ENCODE results near the gene KCNJ9.
"Not testable (repeated sequence)": the region's sequence is repeated elsewhere in the genome, so short reads cannot be mapped to it uniquely, and the experiment has no call there.

The KCNJ9 gene

DNA sequence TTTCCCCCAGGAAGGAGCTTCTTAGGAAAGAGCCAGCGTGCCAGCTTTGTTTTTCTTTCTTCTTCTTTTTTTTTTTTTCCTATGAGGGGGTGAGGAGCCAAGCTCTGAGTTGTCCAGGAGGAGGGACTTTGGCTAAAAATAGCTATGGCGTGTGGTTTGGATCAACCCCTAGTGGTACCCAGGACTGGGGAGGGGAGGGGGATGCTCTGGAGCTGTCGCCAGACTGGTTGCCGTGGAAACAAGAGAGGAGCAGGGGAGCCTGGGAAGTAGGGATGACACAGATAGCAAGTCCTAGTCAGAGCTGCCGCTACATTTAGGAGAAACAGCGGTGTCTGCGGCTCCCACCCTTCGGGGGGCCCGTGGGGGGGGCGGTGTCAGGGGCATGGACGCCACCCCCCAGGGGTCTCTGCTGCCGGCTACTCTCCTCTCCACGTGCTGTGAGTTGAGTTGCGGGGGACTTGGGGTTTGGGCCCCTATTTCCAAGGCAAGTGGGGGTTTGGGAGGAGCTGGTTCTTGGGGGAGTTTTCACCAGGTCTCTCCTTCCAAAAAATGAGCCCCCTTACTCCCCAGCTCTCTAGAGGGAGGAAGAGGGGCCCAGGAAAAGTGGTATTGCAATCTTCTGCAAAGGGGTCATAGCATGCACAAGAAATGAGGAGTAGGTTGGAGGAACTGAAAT, at the start of gene KCNJ9:
TSS of gene KCNJ9 (plus strand) at position 278 of the 676 bp plus-strand sequence. CDS start 2,493 bp downstream, outside the sequence.
- no peak for DNase-seq

DNA sequence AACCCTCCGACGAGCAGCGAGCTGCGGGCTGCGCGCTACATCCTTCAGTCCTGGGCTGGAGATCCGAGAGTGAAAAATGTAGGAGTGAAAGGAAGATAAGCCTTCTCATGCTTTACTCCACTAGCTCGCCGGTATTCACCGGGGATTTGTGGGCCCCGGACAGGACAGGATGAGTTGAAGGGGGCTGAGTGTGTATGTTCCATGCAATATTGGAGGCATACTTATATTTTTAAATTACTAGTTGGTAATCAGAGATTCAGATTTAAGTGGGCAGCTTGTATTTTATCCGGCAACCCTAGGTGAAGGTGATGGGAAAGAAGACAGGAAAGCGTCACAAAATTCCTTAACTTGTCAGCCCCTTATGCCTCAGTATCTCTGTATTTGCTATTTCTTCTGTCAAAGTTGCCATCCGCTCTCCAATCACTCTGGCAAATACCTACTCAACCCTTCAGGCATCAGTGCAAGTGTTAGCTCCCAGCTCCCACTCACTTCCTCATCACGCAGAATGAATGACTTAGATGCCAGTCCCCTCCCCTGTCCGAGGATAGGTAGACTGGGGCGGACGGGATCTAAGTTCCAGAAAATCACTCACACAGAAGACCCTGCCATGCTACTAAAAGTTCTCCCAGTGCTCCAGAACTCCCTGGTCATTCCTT, 49.0 kb upstream of the KCNJ9 start:
- peak; percentile 6 for DNase-seq

GRCh38 chr1:160040476-160040875, 40.9 kb upstream of the KCNJ9 start:
- no peak for DNase-seq

GRCh38 chr1:160043543-160043942, 37.8 kb upstream of the KCNJ9 start:
- no peak for DNase-seq

DNA sequence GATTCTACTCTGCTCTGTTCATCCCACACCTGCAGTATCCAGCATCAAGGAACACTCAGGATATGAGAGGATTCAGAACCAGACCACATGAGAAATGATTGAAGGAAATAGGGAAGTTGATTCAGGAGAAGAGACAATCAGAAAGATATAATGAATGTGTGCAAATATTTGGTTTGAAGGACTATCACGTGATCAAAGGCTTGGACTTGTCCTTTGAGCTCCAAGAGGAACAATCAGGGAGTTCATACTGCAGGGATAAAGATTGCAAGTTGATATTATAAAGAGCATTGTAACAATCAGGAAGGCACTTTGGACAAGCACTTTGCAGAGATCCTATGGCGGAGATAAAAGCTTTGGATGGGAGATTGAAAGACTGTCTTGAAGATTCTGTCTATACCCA, 35.7 kb upstream of the KCNJ9 start:
- no peak for DNase-seq

GRCh38 chr1:160046494-160047110, 34.7 kb upstream of the KCNJ9 start:
- peak; percentile 25 for DNase-seq

DNA sequence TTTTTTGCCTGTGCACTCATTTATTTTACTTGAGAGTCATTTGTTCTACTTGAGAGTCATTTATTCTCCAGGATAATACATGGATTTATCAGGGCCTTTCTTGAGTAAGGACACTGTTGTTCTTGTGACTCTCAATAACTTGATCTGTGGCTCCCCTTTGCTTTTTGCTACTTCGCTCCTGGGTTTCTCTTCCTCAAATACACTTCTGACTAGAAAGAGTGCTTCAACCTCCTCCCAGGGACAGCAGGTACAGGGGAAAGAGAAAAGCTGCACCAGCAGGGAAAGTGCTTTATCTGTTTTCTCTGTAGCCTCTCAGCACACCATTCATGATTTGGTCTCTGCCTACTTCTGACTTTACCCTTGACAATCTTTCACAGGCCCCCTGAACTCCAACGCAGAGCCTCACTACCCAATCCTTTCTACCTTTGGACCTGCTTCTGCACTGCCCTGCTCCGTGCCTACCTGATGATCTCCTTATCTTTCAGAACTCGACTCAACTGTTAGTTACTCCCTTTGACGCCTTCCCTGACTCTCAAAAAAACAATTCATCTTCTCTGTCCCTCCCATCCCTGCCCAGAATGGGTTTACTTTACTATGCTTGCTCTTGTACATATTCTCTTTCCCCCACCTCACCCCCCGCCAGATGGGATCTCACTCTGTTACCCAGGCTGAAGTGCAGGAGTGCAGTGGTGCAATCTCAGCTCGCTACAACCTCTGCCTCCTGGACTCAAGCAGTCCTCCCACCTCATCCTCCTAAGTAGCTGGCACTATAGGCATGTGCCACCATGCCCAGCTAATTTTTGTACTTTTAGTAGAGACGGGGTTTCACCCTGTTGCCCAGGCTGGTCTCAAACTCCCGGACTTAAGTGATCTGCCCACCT, 34.0 kb upstream of the KCNJ9 start:
- DNase-seq: no peak

DNA sequence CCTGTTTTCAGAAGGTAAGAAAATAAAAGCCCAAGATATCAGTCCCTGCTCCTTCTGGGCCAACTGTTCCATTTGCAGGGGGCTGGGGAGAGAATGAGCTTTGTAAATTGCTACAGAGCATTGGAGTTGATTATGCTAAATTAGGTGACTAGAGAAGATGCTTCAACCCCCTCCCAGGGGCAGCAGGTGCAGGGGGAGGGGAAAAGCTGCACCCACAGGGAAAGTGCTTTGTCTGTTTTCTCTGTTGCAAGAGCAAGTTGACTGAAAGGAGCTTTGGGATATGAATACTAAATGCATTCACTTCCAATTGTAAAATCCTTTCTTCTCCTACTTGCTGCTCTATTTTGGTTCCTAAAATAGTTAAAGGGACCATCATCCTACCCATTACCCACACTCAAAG, 33.0 kb upstream of the KCNJ9 start:
- no peak for DNase-seq

GRCh38 chr1:160049101-160049500, 32.2 kb upstream of the KCNJ9 start:
- no peak for DNase-seq

- DNase-seq: not testable (repeated sequence)
Observed at GRCh38 chr1:160050182-160050581, 31.2 kb upstream of the KCNJ9 start.

DNA sequence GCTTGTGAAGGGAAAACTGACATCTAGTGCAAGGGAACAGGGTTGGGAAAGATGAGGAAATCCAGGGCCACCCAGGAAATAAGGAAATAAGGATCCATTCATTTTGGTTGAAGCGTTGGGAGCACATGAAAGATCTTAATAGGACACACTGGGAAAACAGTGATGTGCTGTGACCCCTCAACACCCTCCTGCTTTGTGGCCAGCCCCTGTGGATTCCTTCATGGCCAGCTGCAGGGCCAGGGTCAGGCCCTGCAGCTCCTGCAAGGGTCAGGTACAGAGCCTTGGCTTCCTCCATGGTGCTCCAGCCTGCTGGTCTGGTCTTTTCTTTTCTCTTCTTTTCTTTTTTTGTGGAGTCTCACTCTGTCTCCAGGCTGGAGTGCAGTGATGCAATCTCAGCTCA, 30.7 kb upstream of the KCNJ9 start:
- DNase-seq: no peak

DNA sequence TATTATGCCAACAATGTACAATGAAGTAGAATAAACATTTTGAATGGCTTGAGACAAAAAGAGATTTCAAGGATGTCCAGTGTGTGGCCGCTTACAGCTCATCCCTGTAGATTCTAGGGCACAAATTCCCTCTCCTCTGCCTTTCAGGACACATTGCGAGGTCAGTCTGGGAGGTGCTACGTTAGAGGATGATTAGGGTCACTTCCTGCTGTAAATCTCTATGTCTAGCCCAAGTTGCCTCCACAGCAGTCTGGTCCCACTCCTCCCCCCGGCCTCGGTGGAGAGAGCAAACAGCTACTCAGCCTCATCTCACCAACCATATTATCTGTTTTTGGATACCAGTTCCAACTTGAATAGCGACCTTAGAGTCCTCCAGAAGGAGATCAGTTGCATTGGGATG, 28.4 kb upstream of the KCNJ9 start:
- DNase-seq: no peak

DNA sequence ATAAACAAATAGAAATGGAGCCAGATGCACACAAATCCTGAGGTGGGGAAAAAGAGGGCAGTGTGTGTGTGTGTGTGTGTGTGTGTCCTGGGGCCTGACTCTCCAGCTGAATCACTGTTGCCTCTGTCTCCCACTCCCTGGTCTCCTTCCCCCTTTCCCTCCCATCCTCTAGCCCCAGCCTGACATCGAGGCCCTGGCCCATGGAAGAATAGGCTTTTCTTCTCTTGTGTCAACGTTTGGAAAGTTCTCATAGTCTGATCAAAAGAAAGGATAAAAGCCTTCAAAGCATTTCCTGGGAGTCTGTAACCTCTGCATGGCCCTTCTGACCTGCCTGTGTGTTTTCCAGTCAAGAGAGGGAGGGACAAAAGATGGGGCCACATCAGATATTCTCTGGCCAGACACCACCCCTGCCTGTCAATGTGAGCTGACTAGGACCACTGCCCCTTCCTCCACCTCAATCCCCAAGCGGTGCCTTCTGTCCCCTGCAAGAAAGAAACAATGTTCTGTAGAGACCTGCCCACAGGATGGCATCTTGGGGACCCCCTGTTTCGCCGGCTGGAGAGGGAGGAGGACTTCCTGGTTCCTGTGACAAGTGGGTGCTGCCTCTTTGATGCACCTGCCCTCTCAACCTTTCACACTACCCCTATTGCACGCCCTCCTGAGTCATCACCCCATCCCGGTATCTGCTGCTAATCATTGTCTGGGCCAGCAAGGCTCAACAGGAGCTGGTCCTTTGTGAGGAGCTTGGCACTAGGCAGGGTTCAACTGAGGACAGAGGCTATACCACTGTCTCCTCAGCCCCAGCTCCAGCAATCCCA, 27.6 kb upstream of the KCNJ9 start:
- DNase-seq: no peak

DNA sequence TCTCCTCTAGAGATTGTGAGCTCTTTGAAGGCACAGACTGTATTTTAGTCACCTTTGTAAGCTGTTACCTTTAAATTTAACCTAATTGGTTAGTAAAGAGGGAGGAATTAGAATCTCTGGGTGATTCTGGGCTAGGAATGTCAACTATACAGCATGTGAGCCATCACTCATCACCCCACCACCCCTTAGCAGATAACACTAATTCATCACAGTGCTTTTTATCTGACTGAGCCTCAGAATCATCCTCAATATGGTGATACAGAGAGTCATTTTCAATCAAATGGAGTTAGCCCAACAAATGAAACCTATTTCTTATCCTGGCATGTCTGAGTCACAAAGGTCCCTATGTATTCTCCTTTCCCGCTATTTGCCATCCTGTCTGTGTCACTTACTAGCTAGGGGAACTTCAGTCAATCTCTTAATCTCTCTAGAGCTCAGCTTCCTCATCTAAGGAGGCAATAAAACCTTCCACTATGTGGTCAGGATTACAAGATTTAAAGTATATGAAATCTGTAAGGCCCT, 24.6 kb upstream of the KCNJ9 start:
- DNase-seq: no peak

GRCh38 chr1:160058087-160058486, 23.3 kb upstream of the KCNJ9 start:
- no peak for DNase-seq

DNA sequence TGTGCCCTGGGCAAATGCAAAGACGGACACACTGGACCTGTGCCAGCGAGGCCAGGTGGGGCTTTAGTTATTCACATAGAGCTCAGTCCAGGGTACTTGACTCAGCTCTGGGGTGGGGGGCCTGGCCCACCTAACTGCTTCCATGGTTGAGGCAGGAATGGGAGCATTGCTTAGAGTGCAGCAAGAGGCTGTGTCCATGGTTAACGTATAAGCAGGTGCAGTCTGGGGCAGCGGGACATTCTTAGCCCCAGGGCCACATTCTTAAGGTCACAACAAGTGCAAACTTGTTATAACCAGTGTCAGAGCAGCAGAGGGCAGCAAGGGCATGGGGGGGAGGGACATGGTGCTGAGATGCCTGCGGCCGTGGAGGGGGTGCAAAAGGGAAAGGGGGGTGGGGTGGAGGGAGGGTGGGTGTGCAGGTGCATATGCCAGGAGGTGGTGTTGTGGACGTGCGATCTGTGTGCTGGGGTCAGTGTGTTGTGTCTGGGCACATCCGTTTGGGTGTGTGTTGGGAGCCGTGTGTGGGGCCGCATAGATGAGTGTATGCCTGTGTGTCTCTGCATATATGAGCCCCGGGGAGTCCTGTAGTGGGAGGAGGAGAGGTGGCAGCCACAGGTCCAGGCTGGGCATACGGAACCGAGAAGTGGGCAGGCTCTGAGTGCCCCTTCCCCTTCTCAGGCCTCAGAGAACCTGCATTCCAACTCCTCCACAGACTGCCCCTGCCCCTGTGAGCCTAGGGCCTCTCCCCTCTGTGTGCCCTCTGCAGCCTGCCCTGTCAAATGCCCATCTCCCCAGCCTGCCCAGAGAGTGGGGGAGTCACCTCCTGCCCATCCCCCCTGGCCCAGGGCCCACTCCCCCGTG, 19.7 kb upstream of the KCNJ9 start:
- no peak for DNase-seq

DNA sequence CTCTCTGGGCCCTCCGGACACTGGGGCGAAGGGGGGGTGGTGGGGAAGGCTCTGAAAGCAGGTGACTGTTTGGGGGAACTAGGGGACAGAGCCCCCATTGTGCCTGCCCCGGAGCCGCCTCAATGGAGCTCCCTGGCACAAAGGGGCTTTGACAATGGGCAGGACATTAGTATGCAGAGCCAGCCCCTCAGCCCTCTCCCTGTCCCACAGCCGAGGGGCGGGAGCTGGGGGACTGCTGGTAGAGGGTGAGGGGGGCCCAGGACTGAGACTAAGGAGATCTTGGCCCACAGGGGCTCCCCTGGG, 19.2 kb upstream of the KCNJ9 start:
- no peak for DNase-seq

DNA sequence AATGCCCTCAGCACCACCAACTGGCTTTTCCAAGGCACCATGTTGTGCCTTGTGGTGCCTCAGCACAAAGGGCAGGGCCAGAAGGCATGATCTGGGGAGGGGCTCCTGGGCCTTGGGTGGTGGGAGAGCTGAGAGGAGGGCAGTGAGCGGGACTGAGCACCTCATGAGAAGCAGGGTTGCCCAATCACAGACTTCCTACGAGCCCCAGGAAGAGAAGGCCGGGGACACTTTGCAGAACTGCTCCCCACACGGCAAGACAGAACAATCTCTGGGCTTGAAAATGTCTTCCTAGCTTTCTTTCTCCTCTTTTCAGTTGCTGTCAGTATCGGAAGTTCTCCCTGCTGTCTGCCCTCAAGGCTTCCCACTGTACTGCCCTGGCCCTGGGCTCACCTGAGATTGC, 18.2 kb upstream of the KCNJ9 start:
- DNase-seq: no peak

- no peak for DNase-seq
Observed at GRCh38 chr1:160064164-160064563, 17.2 kb upstream of the KCNJ9 start.

- no peak for DNase-seq
Observed at GRCh38 chr1:160064746-160065145, 16.6 kb upstream of the KCNJ9 start.

Data from activated naive CD4-positive, alpha-beta T cell treated with Interleukin-2 at 50 U/mL for 16 hours (primary cell).